Measurements from ENCODE around the gene C8A. TPM values are rescaled to one million over a fixed set of nuclear protein-coding genes. Genes with fewer than 3 reads are reported as not detected.

Gene C8A
- total RNA-seq, result not detected

DNA sequence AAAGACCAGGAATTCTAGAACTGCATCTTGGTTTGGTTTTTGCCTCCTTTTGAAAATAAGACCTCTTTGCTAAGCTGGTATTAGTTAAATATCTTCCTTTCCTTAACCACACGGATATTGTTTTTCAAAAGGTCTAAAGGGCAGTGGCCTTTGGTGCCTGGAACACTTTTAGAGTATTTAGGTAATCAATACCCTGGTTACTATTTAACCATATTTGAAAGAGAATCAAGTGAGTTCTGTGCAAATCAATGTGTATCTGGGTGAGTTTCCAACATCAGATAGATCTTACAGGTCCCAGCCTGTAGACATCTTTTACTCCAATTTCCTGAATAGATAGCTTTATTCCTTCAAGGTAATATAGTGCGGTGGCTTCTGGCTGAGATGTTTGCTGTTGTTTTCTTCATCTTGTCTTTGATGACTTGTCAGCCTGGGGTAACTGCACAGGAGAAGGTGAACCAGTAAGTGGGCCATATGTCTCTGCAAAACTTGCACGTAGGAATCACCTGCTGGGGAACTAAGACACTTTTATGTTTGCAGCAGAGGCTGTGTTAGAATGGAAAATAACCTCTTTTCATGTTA, at the start of gene C8A:
Gene C8A (plus strand): TSS at position 277 of the 579 bp plus-strand sequence. CDS start 105 bp downstream, at position 382.
- no peak for DNase-seq (ENCODE audit: low read depth in 2 of 3, low spot score in 2 of 3)

DNA sequence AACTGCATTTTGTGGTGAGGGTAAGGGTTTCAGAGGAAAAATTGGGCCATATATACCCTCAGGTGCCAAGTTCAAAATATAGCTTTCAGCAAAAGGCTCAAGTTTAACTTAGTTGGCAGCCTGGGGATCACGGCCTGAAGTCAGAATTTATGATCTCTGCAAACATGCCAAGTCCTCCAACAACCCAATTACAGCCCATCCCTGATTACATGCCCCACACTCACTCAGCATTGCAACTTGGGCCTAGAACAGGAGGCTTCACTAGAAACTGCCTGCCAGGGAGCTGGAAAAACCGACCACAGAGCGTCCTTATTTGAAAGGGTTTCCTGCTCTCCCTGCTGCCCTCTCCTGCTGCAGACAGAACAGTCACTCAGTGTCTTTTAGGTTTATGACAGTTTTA, 47.8 kb upstream of the C8A start:
- no peak for DNase-seq (ENCODE audit: low read depth in 2 of 3, low spot score in 2 of 3)

DNA sequence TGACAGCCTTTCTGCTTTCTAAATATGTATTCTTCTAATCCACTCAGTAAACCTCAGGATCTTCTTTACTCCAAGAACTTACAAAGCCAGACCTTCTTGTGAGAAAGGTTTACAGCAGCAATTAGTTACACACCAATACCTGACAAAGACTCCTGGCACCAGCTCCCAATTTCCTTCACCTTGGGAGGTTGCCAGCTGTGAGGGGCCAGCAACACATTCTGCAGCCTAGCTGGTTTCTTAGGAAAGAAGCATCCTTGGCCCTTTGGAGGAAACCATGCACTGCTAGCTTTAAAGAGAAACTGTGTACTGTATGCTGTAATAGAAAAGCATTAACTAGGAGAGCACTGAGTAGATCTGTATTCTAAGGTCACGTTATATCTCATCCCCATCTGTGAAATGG, 46.2 kb upstream of the C8A start:
- no peak for DNase-seq (ENCODE audit: low read depth in 2 of 3, low spot score in 2 of 3)

DNA sequence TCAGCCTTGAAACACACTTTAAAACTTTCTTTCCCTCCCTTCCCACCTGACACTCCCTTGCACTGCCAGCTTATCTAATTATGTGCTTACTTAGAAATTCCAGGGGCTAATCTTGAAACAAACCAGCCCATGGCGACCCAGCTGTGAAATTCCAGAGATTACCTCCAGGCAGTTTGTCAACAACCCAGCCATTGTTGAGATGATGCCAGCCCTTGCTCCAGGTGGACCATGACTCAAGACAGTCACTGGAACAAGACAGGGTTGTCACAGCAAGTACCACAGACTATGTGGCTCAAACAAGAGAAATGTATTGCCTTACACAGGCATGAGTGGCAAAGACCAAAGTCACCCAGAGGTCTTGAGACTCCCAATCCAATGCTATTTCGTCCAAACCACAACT, 43.3 kb upstream of the C8A start:
- no peak for DNase-seq (ENCODE audit: low read depth in 2 of 3, low spot score in 2 of 3)

DNA sequence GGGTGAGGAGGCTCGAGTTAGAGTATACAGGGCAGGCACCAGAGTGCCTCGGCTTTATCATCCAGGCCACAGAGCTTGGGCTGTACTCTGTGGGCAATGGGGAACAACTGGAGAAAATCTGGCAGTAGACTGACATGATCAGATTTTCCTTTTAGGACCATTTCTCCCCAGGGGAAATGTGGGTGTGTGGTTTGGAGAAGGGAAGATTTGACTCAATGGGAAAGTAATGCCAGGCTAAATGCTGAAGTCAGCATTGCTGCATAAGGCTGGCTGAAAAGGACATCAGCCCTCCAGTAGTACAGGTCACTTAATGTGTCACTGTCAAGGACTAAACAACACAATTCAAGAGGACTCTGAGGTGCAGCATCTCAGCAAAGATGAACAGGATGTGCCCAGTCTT, 40.4 kb upstream of the C8A start:
- no peak for DNase-seq (ENCODE audit: low read depth in 2 of 3, low spot score in 2 of 3)

DNA sequence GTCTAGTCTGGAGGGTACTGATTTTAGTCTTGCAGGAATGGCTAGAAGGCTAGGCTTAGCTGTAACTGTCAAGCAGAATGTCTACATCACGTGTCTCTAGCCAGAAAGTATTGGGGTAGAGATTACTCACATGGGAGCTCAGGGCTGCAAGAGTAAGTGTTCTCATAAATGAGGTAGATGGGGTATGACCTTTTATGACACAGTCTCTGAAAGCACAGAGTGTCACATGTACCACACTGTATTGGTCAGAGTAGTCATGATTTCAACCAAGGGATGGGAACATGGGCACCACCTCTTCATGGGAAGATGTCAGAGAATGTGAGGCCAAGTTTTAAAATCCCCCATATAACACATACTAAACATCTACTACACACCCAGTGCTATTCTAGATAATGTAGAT, 38.3 kb upstream of the C8A start:
- no peak for DNase-seq (ENCODE audit: low read depth in 2 of 3, low spot score in 2 of 3)

DNA sequence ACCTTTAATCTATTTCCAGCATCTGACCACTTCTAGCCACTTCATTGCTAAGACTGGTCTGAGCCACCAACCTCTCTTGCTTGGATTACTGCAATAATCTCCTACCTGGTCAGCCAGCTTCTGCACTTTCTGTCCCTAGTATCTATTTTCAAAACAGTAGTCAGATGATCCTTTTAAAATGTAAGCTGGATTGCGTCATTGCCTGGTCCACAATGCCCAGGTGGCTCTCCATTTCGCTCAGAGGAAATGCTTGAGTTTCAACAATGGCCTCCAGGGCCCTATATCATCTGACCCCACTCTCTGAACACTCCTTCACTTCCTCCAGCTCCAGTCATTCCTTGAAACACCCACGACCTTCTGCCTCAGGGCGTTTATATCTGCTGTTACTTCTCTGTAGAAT, 37.7 kb upstream of the C8A start:
- DNase-seq (ENCODE audit: low read depth in 2 of 3, low spot score in 2 of 3), result no peak

DNA sequence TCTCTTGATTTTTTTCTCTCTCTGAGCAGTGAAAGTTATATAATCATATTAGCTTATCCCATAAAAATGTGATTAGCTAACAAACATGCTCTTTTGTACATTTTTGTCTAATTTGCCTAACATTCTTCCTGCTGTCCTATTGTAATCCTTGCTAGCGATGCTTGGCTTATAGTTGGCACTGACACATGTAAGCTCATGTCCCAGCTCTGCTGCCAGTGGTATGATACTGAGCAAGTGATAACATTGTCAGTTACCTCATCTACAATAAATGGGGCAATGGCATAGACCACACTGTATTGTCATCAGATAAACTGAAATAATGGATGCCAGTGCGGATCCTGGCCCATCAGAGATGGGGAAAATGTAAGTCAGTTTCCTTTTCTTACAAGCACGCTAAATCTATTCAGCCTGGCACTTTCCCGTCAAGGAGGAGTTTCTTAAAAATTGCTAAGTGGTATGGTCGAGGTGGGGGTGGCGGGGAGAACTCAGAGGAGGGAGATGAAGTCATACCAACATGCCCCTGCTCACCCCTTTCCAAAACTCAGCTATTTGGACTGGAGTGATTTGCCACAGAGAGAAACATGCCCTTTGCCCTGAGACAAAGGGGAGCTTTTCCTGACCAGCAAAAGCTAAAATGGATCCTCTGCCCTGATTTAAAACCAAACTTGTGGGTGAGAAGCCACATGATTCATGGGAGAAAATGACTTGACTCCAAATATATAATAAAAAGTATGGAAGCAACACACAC, 36.7 kb upstream of the C8A start:
- DNase-seq (ENCODE audit: low read depth in 2 of 3, low spot score in 2 of 3), result no peak

DNA sequence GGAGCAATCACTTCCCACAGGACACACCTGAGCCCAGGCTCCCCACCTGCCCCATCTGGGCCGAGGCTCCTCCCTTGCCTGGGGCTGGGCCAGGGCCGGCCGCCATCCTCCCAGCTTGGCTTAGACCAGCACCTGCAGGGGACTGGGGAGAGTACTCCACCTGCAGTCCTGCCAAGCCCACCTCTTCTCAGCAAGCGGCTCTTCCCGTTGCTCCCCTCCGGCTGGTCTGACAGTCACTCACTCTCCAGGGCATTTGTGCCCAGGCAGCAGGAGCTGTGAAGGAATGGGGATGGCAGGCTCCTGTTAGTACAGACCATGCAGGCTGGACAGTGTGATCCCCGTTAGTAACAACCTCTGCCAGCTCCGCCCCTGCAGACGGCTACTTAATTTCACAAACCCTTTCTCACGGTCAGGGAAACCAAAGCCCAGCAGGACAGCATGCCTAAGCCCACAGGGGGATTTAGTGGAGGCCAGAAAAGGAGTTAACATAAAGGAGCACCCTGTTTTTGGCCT, 35.2 kb upstream of the C8A start, which contains the start of gene FYB2:
Gene FYB2 (minus strand): TSS at position 18 of the 513 bp plus-strand sequence. CDS start 114 bp downstream, outside the sequence.
- DNase-seq (ENCODE audit: low read depth in 2 of 3, low spot score in 2 of 3), result no peak

DNA sequence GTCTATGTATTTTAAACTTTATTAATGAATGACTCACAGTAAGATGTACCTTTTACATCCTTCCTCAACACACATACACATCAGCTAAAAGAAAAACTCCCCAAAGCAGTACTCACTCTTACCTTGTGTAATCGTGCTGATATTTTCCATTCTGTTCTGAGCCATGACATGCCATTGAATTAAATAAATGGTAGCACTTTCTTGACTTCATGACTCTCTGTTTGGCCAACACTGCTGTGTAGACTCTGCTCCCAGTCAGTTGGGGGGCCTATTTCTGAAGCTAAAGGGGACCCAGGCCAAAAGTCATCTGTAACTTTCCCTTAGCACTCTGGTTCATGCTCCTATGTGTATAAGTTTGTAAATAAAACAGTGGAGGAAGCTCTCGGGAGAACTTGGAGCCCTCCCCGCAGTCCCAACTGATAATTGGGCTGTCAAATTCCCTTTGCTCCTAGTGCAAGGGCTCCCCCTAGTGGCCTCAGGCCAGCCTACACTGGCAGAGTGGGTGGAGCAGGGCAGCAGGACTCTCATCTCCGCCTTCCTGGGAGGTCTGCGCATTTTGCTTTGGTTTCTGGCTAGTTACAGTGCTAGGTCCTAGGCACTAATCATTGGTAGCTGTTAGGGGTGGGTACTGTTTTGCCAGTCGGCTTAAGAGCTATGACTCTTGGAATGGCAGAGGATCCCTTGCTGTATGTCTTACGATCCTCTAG, 33.7 kb upstream of the C8A start:
- DNase-seq (ENCODE audit: low read depth in 2 of 3, low spot score in 2 of 3), result peak in 2 of 3 donors; percentile 58 to 83

DNA sequence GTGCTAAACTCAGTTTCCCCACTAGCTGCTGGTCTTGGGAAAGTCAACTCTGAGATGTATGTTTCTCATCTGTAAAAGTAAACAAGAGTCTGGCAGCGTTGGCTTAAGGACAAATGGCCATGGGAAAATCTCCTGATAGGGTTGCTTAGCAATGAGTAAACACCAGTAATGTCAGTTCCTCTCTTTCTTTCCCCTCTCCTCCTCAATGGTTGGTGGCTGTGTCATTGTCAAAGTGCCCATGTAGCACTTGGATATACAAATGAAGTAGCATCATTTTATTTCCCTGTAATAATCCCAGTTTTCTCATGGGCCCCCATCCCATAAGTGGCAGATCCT, 33.2 kb upstream of the C8A start:
- peak in 2 of 3 donors; percentile 38 to 64 for DNase-seq (ENCODE audit: low read depth in 2 of 3, low spot score in 2 of 3)

DNA sequence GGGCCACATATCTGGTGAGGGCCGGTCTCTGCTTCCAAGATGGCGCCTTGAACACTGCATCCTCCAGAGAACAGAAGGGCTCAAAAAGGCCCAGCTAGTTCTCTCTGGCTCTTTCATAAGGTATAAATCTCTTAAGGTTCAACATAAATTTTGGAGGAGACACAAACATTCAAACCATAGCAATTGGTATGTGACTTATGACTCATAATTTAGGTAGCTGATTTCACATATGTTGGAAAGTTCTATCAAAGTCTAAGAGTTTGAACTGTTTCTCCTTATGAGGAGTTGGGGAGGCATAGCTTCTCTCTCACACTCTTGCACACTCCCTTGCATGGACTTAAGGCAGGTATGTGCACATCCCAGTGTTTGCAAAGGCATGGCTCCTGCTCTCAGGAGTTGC, 30.3 kb upstream of the C8A start:
- no peak for DNase-seq (ENCODE audit: low read depth in 2 of 3, low spot score in 2 of 3)

DNA sequence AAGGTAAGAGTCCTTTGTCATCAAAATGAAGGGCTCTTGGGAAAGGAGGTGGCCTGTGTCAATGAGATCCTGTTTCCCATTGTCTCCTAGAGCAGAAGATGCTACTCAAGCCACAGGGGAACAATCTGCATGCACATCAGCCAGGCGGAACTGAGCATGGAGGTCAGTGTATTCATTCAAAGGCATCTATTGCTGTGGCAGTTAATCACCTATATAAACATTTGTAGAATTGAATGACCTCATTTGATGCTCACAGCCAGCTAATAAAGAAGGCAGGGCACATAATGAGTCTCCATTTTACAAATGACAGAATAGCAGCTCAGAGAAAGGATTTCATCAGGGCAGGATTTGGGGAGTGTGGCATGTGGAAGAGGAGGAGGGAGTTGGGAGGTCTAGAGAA, 29.7 kb upstream of the C8A start:
- no peak for DNase-seq (ENCODE audit: low read depth in 2 of 3, low spot score in 2 of 3)

DNA sequence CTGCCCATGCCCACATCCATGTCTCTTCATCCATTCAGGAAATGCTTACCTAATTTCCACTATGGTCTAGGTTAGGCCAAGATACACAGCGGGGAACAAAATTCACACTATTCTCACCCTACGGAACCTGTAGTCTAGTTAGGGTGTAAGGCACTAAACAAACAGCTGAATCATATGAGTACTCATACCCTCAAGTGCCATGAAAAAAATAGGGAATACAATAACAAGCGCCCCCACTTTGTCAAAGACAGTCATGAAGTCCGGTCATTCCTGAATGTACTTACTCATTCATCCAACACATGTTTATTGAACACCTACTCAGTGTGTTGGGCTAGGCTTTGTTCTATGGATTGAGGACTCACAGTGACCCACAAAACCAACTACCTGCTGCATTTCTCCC, 29.2 kb upstream of the C8A start:
- no peak for DNase-seq (ENCODE audit: low read depth in 2 of 3, low spot score in 2 of 3)

DNA sequence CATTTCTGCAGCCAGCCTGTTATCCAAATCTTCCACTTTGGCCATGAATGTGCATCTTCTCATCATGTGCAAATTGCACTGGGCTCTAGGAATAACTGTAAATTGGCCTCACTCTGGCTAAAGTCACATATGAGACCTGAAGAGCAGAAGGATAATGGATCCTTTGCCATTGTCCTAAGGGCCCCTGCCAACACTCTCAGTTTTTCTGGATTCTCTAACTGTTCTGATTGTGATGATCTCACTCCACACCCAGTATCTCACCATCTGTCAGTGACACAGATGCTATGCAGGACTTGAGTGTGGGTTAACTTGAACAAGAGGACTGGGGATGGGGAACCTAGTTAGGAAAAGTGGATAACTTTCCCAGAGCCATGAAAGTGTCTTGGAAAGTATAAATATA, 26.9 kb upstream of the C8A start:
- DNase-seq (ENCODE audit: low read depth in 2 of 3, low spot score in 2 of 3), result no peak

DNA sequence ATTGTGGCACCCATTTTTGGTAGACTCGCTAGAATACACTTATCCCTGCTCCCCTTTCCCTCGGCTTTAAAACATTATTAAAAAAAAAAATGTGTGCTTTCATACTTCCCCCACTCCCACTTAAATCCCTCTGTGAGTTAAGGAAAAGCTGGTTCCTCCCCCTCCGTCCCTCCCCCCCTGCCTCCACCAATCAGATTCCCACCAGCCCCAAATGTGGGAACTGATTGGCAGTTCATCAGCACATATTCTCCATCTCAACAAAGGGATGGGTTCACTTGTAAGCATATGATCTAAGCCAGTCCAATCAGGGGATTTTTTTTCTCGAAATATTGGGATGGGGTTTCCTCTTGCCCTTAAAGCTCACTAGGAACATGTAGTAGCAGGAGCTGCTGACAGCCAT, 24.5 kb upstream of the C8A start:
- DNase-seq (ENCODE audit: low read depth in 2 of 3, low spot score in 2 of 3), result no peak

DNA sequence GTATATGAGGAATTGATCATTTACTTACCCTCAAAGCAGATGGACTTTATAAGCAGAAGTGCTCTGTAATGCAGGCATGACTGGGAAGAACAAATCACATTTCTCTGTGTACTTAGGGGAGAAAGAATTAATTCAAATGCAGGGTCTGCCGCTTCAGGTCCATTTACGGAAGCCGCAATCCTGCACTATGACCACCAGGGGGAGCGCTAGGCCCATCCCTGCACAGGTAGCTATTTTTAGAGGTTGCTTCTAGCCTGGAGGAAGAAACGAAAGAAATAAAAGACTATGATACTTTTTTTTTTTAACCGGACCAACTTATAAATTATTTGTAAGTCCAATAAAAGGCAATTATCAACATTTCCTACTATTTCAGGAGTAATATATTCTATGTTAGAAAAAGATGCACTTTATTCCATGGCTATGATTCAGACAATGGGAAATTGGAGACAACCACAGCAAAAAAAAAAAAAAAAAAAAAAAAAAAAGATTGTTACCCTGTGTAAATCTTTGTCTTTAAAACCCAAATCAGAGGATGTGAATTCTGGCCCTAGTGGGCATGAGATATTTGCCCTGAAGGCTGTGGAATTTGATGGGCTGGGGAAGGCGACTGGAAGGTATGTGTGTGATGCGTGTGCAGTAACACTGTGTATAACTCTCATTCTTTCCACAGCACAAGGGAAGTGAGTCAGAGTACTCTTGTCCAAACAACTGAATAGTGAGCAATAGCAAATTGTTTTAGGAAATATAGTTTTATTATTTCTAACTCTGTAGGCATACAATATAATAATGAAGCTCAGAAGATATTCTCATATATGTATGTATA, 22.5 kb upstream of the C8A start:
- DNase-seq (ENCODE audit: low read depth in 2 of 3, low spot score in 2 of 3), result peak; percentile 40 to 90 (median 59)

DNA sequence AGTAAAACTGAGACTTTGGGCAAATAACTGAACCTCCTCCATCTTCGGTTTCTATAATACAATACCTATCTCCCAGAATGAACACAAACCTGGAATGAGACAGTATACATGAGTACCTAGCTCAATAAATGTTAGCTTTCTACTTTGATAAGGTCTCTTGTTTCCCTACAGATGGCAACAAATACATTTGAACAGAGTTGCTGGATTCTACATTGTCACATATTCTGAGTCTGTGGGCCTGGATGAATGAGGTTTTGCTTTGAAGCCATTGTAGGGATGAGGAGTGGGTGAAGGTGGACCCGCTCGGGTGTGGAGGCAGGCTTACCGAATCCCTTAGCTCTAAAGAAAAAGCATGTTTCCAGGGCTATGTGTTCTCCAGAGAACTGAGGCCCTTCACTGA, 21.5 kb upstream of the C8A start:
- DNase-seq (ENCODE audit: low read depth in 2 of 3, low spot score in 2 of 3), result no peak

DNA sequence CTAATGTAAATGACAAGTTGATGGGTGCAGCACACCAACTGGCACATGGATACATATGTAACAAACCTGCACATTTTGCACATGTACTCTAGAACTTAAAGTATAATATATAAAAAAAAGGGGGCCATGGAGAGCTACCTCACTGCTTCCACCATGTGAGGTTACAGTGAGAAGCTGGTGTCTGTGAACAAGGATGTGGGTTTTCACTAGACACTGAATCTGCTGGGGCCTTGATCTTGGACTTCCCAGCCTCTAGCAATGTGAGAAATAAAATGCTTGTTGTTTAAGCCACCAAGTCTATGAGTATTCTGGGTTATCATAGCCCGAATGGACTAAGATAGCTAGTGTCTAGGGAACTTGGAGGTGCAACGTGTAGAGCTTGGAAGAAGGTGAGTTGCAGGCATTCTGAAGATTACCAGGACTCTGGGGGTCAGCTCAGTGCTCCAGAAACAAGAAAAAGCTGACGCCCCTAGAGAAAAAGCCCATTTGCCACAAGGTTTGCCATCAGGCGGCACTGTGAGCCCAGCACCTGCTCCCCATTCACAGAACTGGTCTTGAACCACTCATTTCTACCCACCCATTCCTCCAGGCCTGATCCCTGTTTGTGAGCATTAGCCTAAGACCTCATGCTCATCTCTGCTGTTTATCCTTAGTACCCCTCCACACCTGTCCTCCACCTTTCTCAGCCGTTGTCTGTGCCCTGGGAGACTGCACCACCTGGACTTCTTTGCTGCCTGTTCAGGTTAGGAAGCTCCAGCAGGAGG, 20.3 kb upstream of the C8A start:
- DNase-seq (ENCODE audit: low read depth in 2 of 3, low spot score in 2 of 3), result no peak

DNA sequence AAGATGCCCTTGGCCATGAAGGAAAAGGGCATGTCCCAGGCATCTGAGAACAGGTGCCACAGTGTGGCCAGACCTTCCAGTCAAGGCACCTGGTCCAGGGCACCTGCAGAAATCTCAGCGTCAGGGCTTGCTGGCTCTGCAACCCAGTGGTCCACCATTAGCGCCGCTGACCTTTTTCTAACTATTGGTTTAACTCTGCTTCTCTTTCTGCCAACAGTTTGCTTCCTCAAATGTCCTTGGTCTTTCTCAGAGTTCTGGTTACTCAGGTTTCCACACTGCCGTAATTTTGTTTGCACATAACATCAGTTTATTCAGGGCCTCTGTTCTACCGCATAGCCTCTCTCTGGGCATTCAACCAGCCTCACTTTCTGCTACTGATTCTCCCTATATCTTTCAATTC, 18.9 kb upstream of the C8A start:
- no peak for DNase-seq (ENCODE audit: low read depth in 2 of 3, low spot score in 2 of 3)
